SK-N-SH (cell line): ENCODE results near the gene SPAG6. TPM values are rescaled to one million over a fixed set of nuclear protein-coding genes. Genes with fewer than 3 reads are reported as not detected.
A peak's percentile ranks its signal among the peaks of the same experiment; 100 is the strongest.

ENCODE experiments used
- CTCF ChIA-PET: fragments of 300-600, 350-600 bp; formaldehyde crosslinking; extraction: SDS; loops from one replicate; lab custom pipeline; 2021; lab: Yijun Ruan, JAX
- POLR2A ChIA-PET: fragments of 350-600 bp; sonication (Branson Sonifier 250); formaldehyde crosslinking; extraction: SDS; loops from one replicate; lab custom pipeline; 2020; ENCODE audit warnings: antibody characterized with exemption, inconsistent platforms; lab: Yijun Ruan, JAX
- DNase-seq: peaks from one replicate; pipeline ENCODE4 v3.0.0; 2012
- H2AFZ ChIP-seq: fragments of 200-600 bp; sonication (generic); 2 replicates; pipeline ENCODE4 v1.8.1; 2016; ENCODE audit warnings: antibody characterized with exemption, mild to moderate bottlenecking, low read depth
- H3F3A ChIP-seq: fragments of 200-600 bp; sonication (generic); replicated peaks from 2 replicates; pipeline ENCODE3; 2016; ENCODE audit warnings: antibody characterized with exemption, mild to moderate bottlenecking; ENCODE audit not compliant: insufficient read depth
- H3K27ac ChIP-seq, 2 experiments: fragments of 200-500 bp in 1 of 2; fragments of 200-600 bp in 1 of 2; sonication (Bioruptor generic) in 1 of 2; sonication (generic), shearing (Covaris generic) in 1 of 2; 2 replicates each; pipeline versions ENCODE4 v1.5.1 to v1.6.1; 2014 to 2016; ENCODE audit warnings: low read depth in 2 of 2, inconsistent platforms in 1 of 2, low read length in 1 of 2, mild to moderate bottlenecking in 1 of 2, mixed read lengths in 1 of 2
- H3K27me3 ChIP-seq: fragments of 200-600 bp; sonication (generic), shearing (Covaris generic); 2 replicates; pipeline ENCODE4 v1.6.1; 2016; ENCODE audit warnings: mixed run types; ENCODE audit not compliant: insufficient read depth
- H3K36me3 ChIP-seq, 2 experiments: fragments of 200-500 bp in 1 of 2; fragments of 200-600 bp in 1 of 2; sonication (Bioruptor generic) in 1 of 2; sonication (generic) in 1 of 2; replicated peaks in 1 of 2; 2 replicates each; pipeline versions ENCODE3 to v1.5.1; 2014 to 2016; ENCODE audit warnings: low read length in 1 of 2, mild to moderate bottlenecking in 1 of 2; ENCODE audit not compliant: insufficient read depth in 2 of 2, control insufficient read depth in 1 of 2
- H3K4me1 ChIP-seq, 2 experiments: fragments of 200-500 bp in 1 of 2; fragments of 200-600 bp in 1 of 2; sonication (Bioruptor generic) in 1 of 2; sonication (generic), shearing (Covaris generic) in 1 of 2; 2 replicates each; pipeline versions ENCODE4 v1.5.1 to v1.6.1; 2014 to 2016; ENCODE audit warnings: low read depth in 1 of 2, low read length in 1 of 2, mixed run types in 1 of 2; ENCODE audit not compliant: insufficient read depth in 2 of 2, control insufficient read depth in 1 of 2
- H3K4me2 ChIP-seq: fragments of 200-600 bp; sonication (generic), shearing (Covaris generic); 2 replicates; pipeline ENCODE4 v1.6.1; 2017; ENCODE audit warnings: mixed run types
- H3K4me3 ChIP-seq, 2 experiments: fragments of 200-500 bp in 1 of 2; fragments of 200-600 bp in 1 of 2; sonication (Bioruptor generic) in 1 of 2; sonication (generic), shearing (Covaris generic) in 1 of 2; 2 replicates each; pipeline versions ENCODE4 v1.5.1 to v1.8.1; 2014 to 2016; ENCODE audit warnings: low read depth in 2 of 2, inconsistent platforms in 1 of 2, low read length in 1 of 2, mild to moderate bottlenecking in 1 of 2, mixed read lengths in 1 of 2, moderate library complexity in 1 of 2
- H3K79me2 ChIP-seq: fragments of 200-600 bp; sonication (generic); 2 replicates; pipeline ENCODE4 v1.8.1; 2017; ENCODE audit warnings: mild to moderate bottlenecking; ENCODE audit not compliant: insufficient read depth
- H3K9ac ChIP-seq: fragments of 200-600 bp; sonication (generic); 2 replicates; pipeline ENCODE4 v1.6.1; 2017; ENCODE audit warnings: mixed run types
- H3K9me2 ChIP-seq: fragments of 200-600 bp; sonication (generic); 2 replicates; pipeline ENCODE4 v1.6.1; 2017; ENCODE audit warnings: mixed run types
- H3K9me3 ChIP-seq: fragments of 200-600 bp; sonication (generic); 2 replicates; pipeline ENCODE4 v1.6.1; 2017; ENCODE audit warnings: mixed run types, mild to moderate bottlenecking, moderate library complexity
- H4K20me1 ChIP-seq: fragments of 200-600 bp; sonication (generic); 2 replicates; pipeline ENCODE4 v1.6.1; 2017; ENCODE audit warnings: mild to moderate bottlenecking, mixed run types; ENCODE audit not compliant: insufficient read depth
- CTCF ChIP-seq: fragments of 200-600 bp; sonication (generic); IDR thresholded peaks from 2 replicates; pipeline ENCODE4 v1.6.1; 2017; ENCODE audit warnings: antibody characterized with exemption, mild to moderate bottlenecking, moderate library complexity
- EP300 ChIP-seq, 2 experiments: IDR thresholded peaks; 2 replicates each; pipeline versions ENCODE4 v1.4.0 to v1.6.1; 2012; ENCODE audit warnings: borderline replicate concordance in 1 of 2, low read depth in 1 of 2, low read length in 1 of 2
- FOXJ3 ChIP-seq: sonication (generic); formaldehyde crosslinking; IDR thresholded peaks from 2 replicates; pipeline ENCODE4 v1.5.1; 2020; ENCODE audit warnings: mild to moderate bottlenecking, missing genetic modification reagents
- GABPA ChIP-seq: IDR thresholded peaks from 2 replicates; pipeline ENCODE4 v1.4.0; 2012; ENCODE audit warnings: low read depth, mild to moderate bottlenecking
- IRF3 ChIP-seq: fragments of 150-350 bp; IDR thresholded peaks from 2 replicates; pipeline ENCODE4 v1.6.1; 2016; ENCODE audit warnings: mild to moderate bottlenecking, low read depth, low read length
- MAX ChIP-seq: IDR thresholded peaks from 2 replicates; pipeline ENCODE4 v1.4.0; 2012; ENCODE audit warnings: low read depth
- MEF2A ChIP-seq: IDR thresholded peaks from 2 replicates; pipeline ENCODE4 v1.4.0; 2012; ENCODE audit warnings: low read depth, borderline replicate concordance
- NFIC ChIP-seq: IDR thresholded peaks from 2 replicates; pipeline ENCODE4 v1.4.0; 2012; ENCODE audit warnings: borderline replicate concordance
- PBX3 ChIP-seq: IDR thresholded peaks from 2 replicates; pipeline ENCODE4; 2012
- POLR2AphosphoS5 ChIP-seq: IDR thresholded peaks from 2 replicates; pipeline ENCODE4 v1.6.1; 2012; ENCODE audit warnings: low read depth, low read length
- RFX5 ChIP-seq: IDR thresholded peaks from 2 replicates; pipeline ENCODE4 v1.6.1; 2012; ENCODE audit warnings: mild to moderate bottlenecking, improper control_type of control experiment, low read length
- RXRA ChIP-seq: IDR thresholded peaks from 2 replicates; pipeline ENCODE4 v1.4.0; 2012; ENCODE audit warnings: low read depth, mild to moderate bottlenecking, borderline replicate concordance
- SIN3A ChIP-seq: IDR thresholded peaks from 2 replicates; pipeline ENCODE4 v1.6.1; 2012; ENCODE audit warnings: low read depth, mild to moderate bottlenecking, low read length, moderate library complexity, borderline replicate concordance
- TCF12 ChIP-seq: IDR thresholded peaks from 2 replicates; pipeline ENCODE4 v1.4.0; 2012
- TEAD4 ChIP-seq: IDR thresholded peaks from 2 replicates; pipeline ENCODE4 v1.4.0; 2012; ENCODE audit warnings: mild to moderate bottlenecking, borderline replicate concordance; ENCODE audit not compliant: insufficient read depth
- USF1 ChIP-seq: IDR thresholded peaks from 2 replicates; pipeline ENCODE4 v1.4.0; 2012; ENCODE audit warnings: low read depth, borderline replicate concordance
- ZBTB33 ChIP-seq: IDR thresholded peaks from 2 replicates; pipeline ENCODE4 v1.4.0; 2012; ENCODE audit warnings: low read depth, borderline replicate concordance
- WGBS: methylation state at CpG from one replicate; pipeline ENCODE4 v1.1.6; 2017; ENCODE audit warnings: low lambda C conversion rate; 5-methylcytosine and 5-hydroxymethylcytosine counted together
- polyA plus RNA-seq, 3 experiments: library from polyadenylated mRNA; depleted of rRNA; stranded (reverse); fragments of >200 nt; gene quantifications; 2 replicates each; pipeline ENCODE4 v1.2.3, GENCODE V29; 2012

SPAG6 gene
- polyA plus RNA-seq, 1 of the 3 experiments (the other 2 are of a cell fraction), result 0.77 TPM

GRCh38 chr10:22314852-22315251 is 30.4 kb upstream of the SPAG6 start:
- TF ChIP-seq RFX5, result no peak
- TF ChIP-seq MEF2A, result no peak
- TF ChIP-seq MAX, result no peak
- TF ChIP-seq RXRA, result no peak
- TF ChIP-seq NFIC, result no peak
- TF ChIP-seq SIN3A, result no peak
- no peak for TF ChIP-seq ZBTB33
- no peak for TF ChIP-seq EP300 (IDR thresholded peaks at IDR 0.05; ENCODE audit: borderline replicate concordance in 1 of 2, low read depth in 1 of 2, low read length in 1 of 2)
- TF ChIP-seq CTCF, result no peak
- TF ChIP-seq POLR2AphosphoS5, result no peak
- TF ChIP-seq USF1, result no peak
- TF ChIP-seq TCF12, result no peak
- no peak for TF ChIP-seq IRF3
- TF ChIP-seq PBX3, result no peak
- TF ChIP-seq TEAD4, result no peak
- no peak for TF ChIP-seq GABPA
- no peak for TF ChIP-seq FOXJ3 (CRISPR knock-in tag)
- H3K4me3 ChIP-seq, result peak overlapping the region in 1 of 2 experiments; percentile 93; a peak in 1 of 4 replicates
- H3F3A ChIP-seq, result peaks cover 22% of the 10 kb centered on the region
- no peaks in the 10 kb centered on the region for H3K27me3 ChIP-seq
- H3K27ac ChIP-seq, result no peak overlapping the region
- H4K20me1 ChIP-seq, result no peaks in the 10 kb centered on the region
- peaks cover 4 to 14% of the 10 kb centered on the region in 2 experiments; a peak in 3 of 4 replicates for H3K4me1 ChIP-seq
- ChIA-PET CTCF (interaction anchor here (0.7 kb wide), 1 partner anchor 321 kb away, joined by 3 read pairs; no protein-coding TSS in a partner anchor), POLR2A (interaction anchor here (2.2 kb wide), 1 partner anchor 86 kb away, joined by 38 read pairs; no protein-coding TSS in a partner anchor)
- H3K9me2 ChIP-seq, result no peaks in the 10 kb centered on the region
- H3K36me3 ChIP-seq, result peaks cover 5 to 8% of the 10 kb centered on the region in 2 experiments
- no peak overlapping the region for H2AFZ ChIP-seq
- 66% methylated on average over 2 of the region's 2 CpGs for WGBS
- peak overlapping the region; percentile 91; the same call in 1 of the 2 replicates for H3K4me2 ChIP-seq
- no peak overlapping the region for H3K9ac ChIP-seq
- DNase-seq, result no peak
- no peaks in the 10 kb centered on the region for H3K9me3 ChIP-seq
- peaks cover 26% of the 10 kb centered on the region for H3K79me2 ChIP-seq
